GM23248 (cell line): ENCODE measurements around the gene DZIP1. TPM values are rescaled to one million over a fixed set of nuclear protein-coding genes. Genes with fewer than 3 reads are reported as not detected.

Experiments
- DNase-seq: peaks from one replicate; pipeline ENCODE4 v3.0.0-alpha.2; 2015
- H2AFZ ChIP-seq: fragments of 200-600 bp; sonication (generic); 2 replicates; pipeline ENCODE4 v1.6.1; 2016; ENCODE audit warnings: antibody characterized with exemption
- H3F3A ChIP-seq: fragments of 200-600 bp; sonication (generic); 2 replicates; pipeline ENCODE4 v1.6.1; 2016; ENCODE audit warnings: mild to moderate bottlenecking, antibody characterized with exemption, mixed run types; ENCODE audit not compliant: insufficient read depth
- H3K27ac ChIP-seq: fragments of 200-600 bp; sonication (generic); 2 replicates; pipeline ENCODE4 v1.5.1; 2016; ENCODE audit warnings: mild to moderate bottlenecking
- H3K27me3 ChIP-seq: fragments of 200-600 bp; sonication (generic); replicated peaks from 2 replicates; pipeline ENCODE4 v1.6.1; 2016; ENCODE audit warnings: mild to moderate bottlenecking; ENCODE audit not compliant: insufficient read depth
- H3K36me3 ChIP-seq: fragments of 200-600 bp; sonication (generic); 2 replicates; pipeline ENCODE4 v1.6.1; 2016; ENCODE audit warnings: low read depth, mild to moderate bottlenecking
- H3K4me1 ChIP-seq: fragments of 200-600 bp; sonication (generic); 2 replicates; pipeline ENCODE4 v1.6.1; 2016; ENCODE audit warnings: mild to moderate bottlenecking; ENCODE audit not compliant: insufficient read depth
- H3K4me2 ChIP-seq: fragments of 200-600 bp; sonication (generic); one replicate; pipeline ENCODE4 v1.6.1; 2016; ENCODE audit warnings: mild to moderate bottlenecking; ENCODE audit not compliant: unreplicated experiment
- H3K4me3 ChIP-seq: fragments of 200-600 bp; sonication (generic); 2 replicates; pipeline ENCODE4 v1.5.1; 2016; ENCODE audit warnings: mild to moderate bottlenecking
- H3K79me2 ChIP-seq: fragments of 200-600 bp; sonication (generic); 2 replicates; pipeline ENCODE4 v1.6.1; 2016; ENCODE audit warnings: mild to moderate bottlenecking; ENCODE audit not compliant: insufficient read depth
- H3K9ac ChIP-seq: fragments of 200-600 bp; sonication (generic); 2 replicates; pipeline ENCODE4 v1.6.1; 2016; ENCODE audit warnings: mild to moderate bottlenecking
- H3K9me2 ChIP-seq: fragments of 200-600 bp; sonication (generic); 2 replicates; pipeline ENCODE4 v1.6.1; 2016; ENCODE audit warnings: mixed run types, mild to moderate bottlenecking, moderate library complexity; ENCODE audit not compliant: insufficient read depth
- H3K9me3 ChIP-seq: fragments of 200-600 bp; sonication (generic); one replicate; pipeline ENCODE4 v1.6.1; 2017; ENCODE audit warnings: low read depth
- H4K20me1 ChIP-seq: fragments of 200-600 bp; sonication (generic); 2 replicates; pipeline ENCODE4 v1.6.0; 2016; ENCODE audit not compliant: insufficient read depth
- EZH2 ChIP-seq: fragments of 200-600 bp; sonication (generic); IDR thresholded peaks from 2 replicates; pipeline ENCODE4 v1.6.1; 2018; ENCODE audit warnings: antibody characterized with exemption, mild to moderate bottlenecking; ENCODE audit not compliant: insufficient read depth, poor library complexity, severe bottlenecking
- EZH2phosphoT487 ChIP-seq: fragments of 200-600 bp; sonication (generic); IDR thresholded peaks from 2 replicates; pipeline ENCODE4 v1.6.1; 2018; ENCODE audit warnings: antibody characterized with exemption, moderate library complexity, mild to moderate bottlenecking, low read depth; ENCODE audit not compliant: insufficient read depth
- whole genome bisulfite sequencing, 2 experiments: methylation state at CpG; one replicate each; pipeline ENCODE4 v1.1.6; 2015 to 2017; ENCODE audit warnings: low lambda C conversion rate in 2 of 2, low coverage in 1 of 2; ENCODE audit errors: missing lambda C conversion rate in 2 of 2; 5-methylcytosine and 5-hydroxymethylcytosine counted together
- in situ Hi-C: fragments of 300-500 bp; cut with MboI; formaldehyde crosslinking; loops from 2 replicates; pipeline ENCODE4 v1.15.0; 2020
- polyA plus RNA-seq: library from polyadenylated mRNA; unstranded; fragments of >200 nt; fragmentation: Nextera tagmentation; extraction: Ambion mirVana; gene quantifications from 2 replicates; pipeline ENCODE4 v1.2.1, GENCODE V29; 2016
- total RNA-seq: library from RNA; depleted of rRNA; stranded (reverse); fragments of >200 nt; shearing (Covaris generic); gene quantifications from 2 replicates; pipeline ENCODE4 v1.2.3, GENCODE V29; 2014

Gene DZIP1
- total and polyA plus RNA-seq, 2 experiments from 2014 or later = 8.0 to 22.8 TPM

DNA sequence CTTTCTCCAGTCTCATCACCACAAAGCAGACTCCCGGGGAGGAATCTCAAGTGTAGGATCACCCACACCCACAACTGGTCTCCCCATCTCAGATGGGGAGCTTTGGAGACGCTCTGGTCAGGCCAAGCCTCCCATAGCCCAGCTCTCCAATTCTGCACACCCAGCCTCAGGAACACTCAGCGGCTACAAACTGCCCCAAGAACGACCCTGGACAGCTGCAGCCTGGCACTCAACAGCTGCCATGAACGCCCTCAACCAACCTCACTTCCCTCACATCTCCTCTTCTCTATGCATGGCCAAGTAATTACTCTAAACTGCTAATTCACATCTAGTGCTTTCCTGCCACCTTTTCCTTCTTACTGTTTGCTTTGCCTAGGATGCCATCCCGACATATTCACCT is 42.6 kb downstream of the DZIP1 start:
- in situ Hi-C loops = loop anchor here (25.0 kb wide), 1 partner anchor 235 kb away; no protein-coding TSS in a partner anchor
- H3K27ac ChIP-seq = no peak overlapping the region
- peaks cover 43% of the 10 kb centered on the region for H3K36me3 ChIP-seq
- no peaks in the 10 kb centered on the region for H4K20me1 ChIP-seq
- no peak overlapping the region for H3K4me2 ChIP-seq
- H3K9ac ChIP-seq = no peak overlapping the region
- H3K4me3 ChIP-seq = no peak overlapping the region
- TF ChIP-seq EZH2 = no peak
- TF ChIP-seq EZH2phosphoT487 = no peak
- 91 to 92% methylated on average over 6 of the region's 6 CpGs for WGBS, 2 experiments
- no peaks in the 10 kb centered on the region for H3K4me1 ChIP-seq
- H3F3A ChIP-seq = 0 out of 2 replicates have a peak, but pooled peaks cover 3% of the 10 kb centered on the region
- H3K79me2 ChIP-seq = no peaks in the 10 kb centered on the region
- no peak overlapping the region for H2AFZ ChIP-seq
- no peaks in the 10 kb centered on the region for H3K9me2 ChIP-seq
- H3K27me3 ChIP-seq = no peaks in the 10 kb centered on the region
- no peak for DNase-seq
- no peaks in the 10 kb centered on the region for H3K9me3 ChIP-seq

DNA sequence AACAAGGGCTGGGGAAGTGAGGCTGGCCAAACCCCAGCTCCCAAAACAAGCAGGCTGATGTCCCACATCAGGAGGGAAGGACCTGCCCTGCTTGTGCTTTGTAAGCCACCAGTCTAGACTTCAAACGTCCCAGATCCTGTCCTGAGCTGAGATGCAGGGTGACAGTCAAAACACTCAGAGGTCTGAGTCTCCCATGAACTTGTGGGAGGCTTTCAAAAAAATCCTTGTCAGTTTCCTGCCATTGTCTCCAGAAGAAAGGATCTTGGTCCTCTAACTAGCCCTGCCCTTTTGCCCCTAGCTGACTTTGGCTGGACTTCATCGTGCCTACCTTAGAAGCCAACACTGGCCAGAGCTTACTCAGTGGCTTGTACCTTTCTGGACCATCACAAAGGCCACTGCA is 43.3 kb downstream of the DZIP1 start:
- H3K27ac ChIP-seq = no peak overlapping the region

GRCh38 chr13:95596701-95597100 is 47.8 kb downstream of the DZIP1 start:
- no peak overlapping the region for H2AFZ ChIP-seq
- H3K9ac ChIP-seq = no peak overlapping the region
- in situ Hi-C loops = no loop called here
- H3K27me3 ChIP-seq = no peaks in the 10 kb centered on the region
- H3K4me1 ChIP-seq = no peaks in the 10 kb centered on the region
- no peak overlapping the region for H3K4me3 ChIP-seq
- no peaks in the 10 kb centered on the region for H3K79me2 ChIP-seq
- no peak overlapping the region for H3K4me2 ChIP-seq
- no peaks in the 10 kb centered on the region for H3K9me2 ChIP-seq
- peaks cover 26% of the 10 kb centered on the region for H3K36me3 ChIP-seq
- no peak for DNase-seq
- H3F3A ChIP-seq = no peaks in the 10 kb centered on the region
- 100% methylated on average over 1 of the region's 1 CpG for WGBS, 2 experiments
- no peak overlapping the region for H3K27ac ChIP-seq
- TF ChIP-seq EZH2phosphoT487 (no peak), EZH2 (no peak)
- H4K20me1 ChIP-seq = no peaks in the 10 kb centered on the region
- H3K9me3 ChIP-seq = no peaks in the 10 kb centered on the region

More for the DNA sequence above, 43.3 kb downstream of the DZIP1 start:
- H3K9ac ChIP-seq = no peak overlapping the region
- WGBS, 2 experiments = 61 to 65% methylated on average over 2 of the region's 2 CpGs
- TF ChIP-seq EZH2 (no peak), EZH2phosphoT487 (no peak)
- no peaks in the 10 kb centered on the region for H3K27me3 ChIP-seq
- no peak overlapping the region for H2AFZ ChIP-seq
- H3K9me2 ChIP-seq = no peaks in the 10 kb centered on the region
- H3K36me3 ChIP-seq = peaks cover 39% of the 10 kb centered on the region
- H4K20me1 ChIP-seq = no peaks in the 10 kb centered on the region
- no peaks in the 10 kb centered on the region for H3F3A ChIP-seq
- H3K4me2 ChIP-seq = no peak overlapping the region
- no peaks in the 10 kb centered on the region for H3K9me3 ChIP-seq
- H3K4me3 ChIP-seq = no peak overlapping the region
- no peaks in the 10 kb centered on the region for H3K79me2 ChIP-seq
- no peak for DNase-seq
- in situ Hi-C loops = loop anchor here (25.0 kb wide), 1 partner anchor 236 kb away; no protein-coding TSS in a partner anchor
- no peaks in the 10 kb centered on the region for H3K4me1 ChIP-seq

DNA sequence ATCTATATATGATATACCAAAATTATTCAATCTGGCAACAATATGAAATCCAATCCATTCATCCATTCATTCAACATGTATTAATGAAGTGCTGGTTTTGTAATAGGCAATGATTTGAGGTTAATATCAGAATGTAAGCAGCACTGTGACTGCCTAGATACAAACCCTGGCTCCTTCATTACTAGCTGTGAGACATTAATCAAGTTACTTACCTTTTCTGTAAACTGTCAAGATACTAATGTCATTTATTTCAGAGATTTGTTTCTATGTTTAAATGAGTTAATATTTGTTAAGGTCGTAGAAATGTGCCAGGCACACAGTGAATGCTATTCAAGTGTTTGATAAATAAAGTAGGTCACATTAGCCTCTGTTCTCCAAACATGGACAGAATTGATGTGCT is 51.0 kb downstream of the DZIP1 start:
- Histone ChIP-seq H3K9me3 (no peaks in the 10 kb centered on the region), H3K4me3 (no peak overlapping the region), H4K20me1 (no peaks in the 10 kb centered on the region), H3K9me2 (no peaks in the 10 kb centered on the region), H3K79me2 (no peaks in the 10 kb centered on the region), H3K4me2 (no peak overlapping the region), H3K27me3 (no peaks in the 10 kb centered on the region), H3F3A (0 out of 2 replicates have a peak, but pooled peaks cover 2% of the 10 kb centered on the region), H3K4me1 (peaks cover 2% of the 10 kb centered on the region), H3K27ac (no peak overlapping the region), H3K9ac (no peak overlapping the region), H3K36me3 (peaks cover 18% of the 10 kb centered on the region), H2AFZ (no peak overlapping the region)
- TF ChIP-seq EZH2 (no peak), EZH2phosphoT487 (no peak)
- WGBS, 2 experiments = 47 to 69% methylated on average over 1 of the region's 1 CpG
- no peak for DNase-seq
- in situ Hi-C loops = no loop called here

- 94 to 100% methylated on average over 2 of the region's 2 CpGs for WGBS, 2 experiments
- no peak overlapping the region for H2AFZ ChIP-seq
- no peaks in the 10 kb centered on the region for H3K9me3 ChIP-seq
- peaks cover 5% of the 10 kb centered on the region for H3K4me1 ChIP-seq
- H3K9ac ChIP-seq = no peak overlapping the region
- in situ Hi-C loops = no loop called here
- 0 out of 2 replicates have a peak, but pooled peaks cover 4% of the 10 kb centered on the region for H3F3A ChIP-seq
- no peak overlapping the region for H3K27ac ChIP-seq
- H3K36me3 ChIP-seq = peaks cover 34% of the 10 kb centered on the region
- no peaks in the 10 kb centered on the region for H3K79me2 ChIP-seq
- H3K4me2 ChIP-seq = no peak overlapping the region
- no peaks in the 10 kb centered on the region for H4K20me1 ChIP-seq
- H3K27me3 ChIP-seq = no peaks in the 10 kb centered on the region
- H3K9me2 ChIP-seq = no peaks in the 10 kb centered on the region
- DNase-seq = peak; percentile 50
- H3K4me3 ChIP-seq = no peak overlapping the region
- TF ChIP-seq EZH2 (no peak), EZH2phosphoT487 (no peak)
Measured at GRCh38 chr13:95588721-95589120, 55.8 kb downstream of the DZIP1 start.
